OCI-LY7 (cell line): ENCODE results near the gene EIPR1. TPM values are rescaled to one million over a fixed set of nuclear protein-coding genes. Genes with fewer than 3 reads are reported as not detected.

ENCODE experiments used
- BruUV-seq: library from RNA; stranded (reverse); fragments of 400-500 nt; replicated peaks from 2 replicates; lab custom pipeline; 2021; lab: Mats Ljungman, UMichigan
- CTCF ChIA-PET: fragments of 300-600 bp; sonication (Branson Sonifier 250); formaldehyde crosslinking; loops from one replicate; lab custom pipeline; 2022; ENCODE audit warnings: antibody characterized with exemption; ENCODE audit not compliant: unreplicated experiment; lab: Charles Lee
- POLR2A ChIA-PET: fragments of 300-600 bp; sonication (Branson Sonifier 250); formaldehyde crosslinking; loops from one replicate; lab custom pipeline; 2022; ENCODE audit warnings: antibody characterized with exemption; lab: Charles Lee
- DNase-seq: peaks from one replicate; pipeline ENCODE4 v3.0.0-alpha.2; 2015; ENCODE audit warnings: low spot score
- H2AFZ ChIP-seq: fragments of 200-600 bp; sonication (generic), shearing (Covaris generic); 2 replicates; pipeline ENCODE4 v1.6.1; 2014; ENCODE audit warnings: mild to moderate bottlenecking, antibody characterized with exemption, low read length, moderate library complexity
- H3K27ac ChIP-seq: fragments of 200-600 bp; sonication (generic); 2 replicates; pipeline ENCODE4 v1.5.1; 2014; ENCODE audit warnings: mixed run types, low read depth, mild to moderate bottlenecking, moderate library complexity, low read length, inconsistent platforms; ENCODE audit not compliant: poor library complexity, severe bottlenecking
- H3K36me3 ChIP-seq: fragments of 200-600 bp; sonication (generic); 2 replicates; pipeline ENCODE4 v1.6.1; 2014; ENCODE audit warnings: mild to moderate bottlenecking, antibody characterized with exemption, low read length, moderate library complexity, mixed read lengths; ENCODE audit not compliant: insufficient read depth
- H3K4me1 ChIP-seq: fragments of 200-600 bp; sonication (generic); 2 replicates; pipeline ENCODE4 v1.5.1; 2014; ENCODE audit warnings: mild to moderate bottlenecking, low read length; ENCODE audit not compliant: insufficient read depth, poor library complexity, severe bottlenecking
- H3K4me2 ChIP-seq: fragments of 200-600 bp; sonication (generic); 2 replicates; pipeline ENCODE4 v1.6.1; 2014; ENCODE audit warnings: mild to moderate bottlenecking, low read length
- H3K4me3 ChIP-seq: fragments of 200-600 bp; sonication (generic); 2 replicates; pipeline ENCODE4 v1.5.1; 2014; ENCODE audit warnings: mild to moderate bottlenecking, low read depth, low read length; ENCODE audit not compliant: poor library complexity, severe bottlenecking
- H3K79me2 ChIP-seq: fragments of 200-600 bp; sonication (generic); 2 replicates; pipeline ENCODE4 v1.6.1; 2016; ENCODE audit warnings: low read depth, mild to moderate bottlenecking, low read length, moderate library complexity, mixed read lengths; ENCODE audit not compliant: insufficient read depth
- H3K9me2 ChIP-seq: fragments of 200-600 bp; sonication (generic); 2 replicates; pipeline ENCODE4 v1.6.1; 2016; ENCODE audit warnings: mild to moderate bottlenecking, low read length, mixed read lengths; ENCODE audit not compliant: insufficient read depth
- H3K9me3 ChIP-seq: fragments of 200-600 bp; sonication (generic); 2 replicates; pipeline ENCODE4 v1.6.1; 2014; ENCODE audit warnings: mild to moderate bottlenecking, mixed run types, low read length, mixed read lengths
- H4K20me1 ChIP-seq: fragments of 200-600 bp; sonication (generic); 2 replicates; pipeline ENCODE4 v1.6.1; 2014; ENCODE audit warnings: mild to moderate bottlenecking, antibody characterized with exemption, low read length, moderate library complexity, mixed read lengths; ENCODE audit not compliant: insufficient read depth
- CTCF ChIP-seq: fragments of 200-600 bp; sonication (generic); conservative IDR thresholded peaks from 2 replicates; pipeline ENCODE4 v1.5.1; 2014; ENCODE audit warnings: mild to moderate bottlenecking, antibody characterized with exemption, low read length, moderate library complexity, mixed read lengths
- EZH2phosphoT487 ChIP-seq: fragments of 200-600 bp; sonication (generic); IDR thresholded peaks from 2 replicates; pipeline ENCODE4 v1.6.1; 2018; ENCODE audit warnings: low read depth, borderline replicate concordance, mild to moderate bottlenecking, mixed run types, antibody characterized with exemption, low read length, moderate library complexity, mixed read lengths
- intact Hi-C: fragments of 100-400 bp; cut with micrococcal nuclease; formaldehyde crosslinking; loops from one replicate; pipeline ENCODE4 v1.10.0; 2022; ENCODE audit not compliant: unreplicated experiment
- total RNA-seq, 2 experiments: library from RNA; depleted of rRNA in 1 of 2; stranded (reverse); fragments of >200 nt in 1 of 2; shearing (Covaris generic) in 1 of 2; gene quantifications; 2 replicates each; pipeline ENCODE4 v1.2.3, GENCODE V29; 2014 to 2022

Gene EIPR1
- total RNA-seq, 2 experiments from 2014 or later: 60.5 to 61.7 TPM

DNA sequence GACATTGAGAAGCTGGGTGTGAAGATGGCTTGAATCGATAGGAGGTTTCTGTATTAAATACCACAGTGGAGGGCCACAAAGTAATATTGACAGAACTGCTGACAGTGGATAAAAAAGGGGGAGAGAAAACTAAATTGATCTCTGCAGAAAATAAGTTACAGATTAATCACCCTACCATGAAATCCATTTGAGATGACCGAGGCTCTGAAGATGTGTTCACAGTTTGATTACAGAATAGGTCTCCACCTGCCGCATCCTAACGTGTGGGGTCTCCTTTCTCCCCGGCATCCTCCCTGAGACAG, 165.6 kb downstream of the EIPR1 start:
- intact Hi-C loops: no loop called here
- ChIA-PET POLR2A (no interaction called here), CTCF (no interaction called here)
- TF ChIP-seq EZH2phosphoT487 (no peak), CTCF (no peak)
- no peak overlapping the region for H2AFZ ChIP-seq
- no peak overlapping the region for H3K4me3 ChIP-seq
- H3K9me2 ChIP-seq: no peaks in the 10 kb centered on the region
- no peak overlapping the region for H3K27ac ChIP-seq
- no TSS peak for BruUV-seq
- no peaks in the 10 kb centered on the region for H4K20me1 ChIP-seq
- DNase-seq: no peak
- no peak overlapping the region for H3K4me2 ChIP-seq
- peaks cover 6% of the 10 kb centered on the region; the same call in 1 of the 2 replicates for H3K36me3 ChIP-seq
- no peaks in the 10 kb centered on the region for H3K9me3 ChIP-seq
- H3K4me1 ChIP-seq: no peaks in the 10 kb centered on the region
- H3K79me2 ChIP-seq: no peaks in the 10 kb centered on the region

GRCh38 chr2:3211256-3212060, 166.2 kb downstream of the EIPR1 start:
- Histone ChIP-seq H3K9me2 (no peaks in the 10 kb centered on the region), H3K4me3 (no peak overlapping the region), H3K4me1 (no peaks in the 10 kb centered on the region), H3K36me3 (peaks cover 6% of the 10 kb centered on the region; the same call in 1 of the 2 replicates), H3K4me2 (no peak overlapping the region), H4K20me1 (no peaks in the 10 kb centered on the region), H3K27ac (no peak overlapping the region), H3K9me3 (no peaks in the 10 kb centered on the region), H2AFZ (no peak overlapping the region), H3K79me2 (no peaks in the 10 kb centered on the region)
- no TSS peak for BruUV-seq
- CTCF ChIA-PET: no interaction called here
- intact Hi-C loops: no loop called here
- DNase-seq: no peak
- POLR2A ChIA-PET: no interaction called here
- TF ChIP-seq CTCF: no peak
- TF ChIP-seq EZH2phosphoT487: no peak

DNA sequence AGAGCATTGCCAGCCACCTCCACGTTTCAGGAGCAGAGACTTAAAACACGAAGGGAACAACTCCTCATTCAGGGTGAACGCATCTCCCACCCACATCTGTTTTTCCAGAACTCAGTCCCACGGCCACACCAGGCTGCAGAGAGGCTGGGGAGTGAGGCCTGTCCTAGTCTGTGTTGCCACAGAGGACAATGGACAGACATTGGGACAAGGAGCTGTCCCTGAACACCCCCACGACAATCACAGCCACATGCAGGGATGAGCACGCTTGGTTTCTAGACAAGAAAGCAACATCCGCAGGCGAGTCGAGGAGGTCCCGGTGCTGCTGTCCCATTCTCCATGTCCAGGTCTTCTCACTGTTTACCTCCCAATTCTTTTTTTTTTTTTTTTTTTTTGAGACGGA, 167.4 kb downstream of the EIPR1 start:
- no peaks in the 10 kb centered on the region for H3K9me2 ChIP-seq
- DNase-seq: no peak
- no peak overlapping the region for H2AFZ ChIP-seq
- H4K20me1 ChIP-seq: no peaks in the 10 kb centered on the region
- BruUV-seq: no TSS peak
- POLR2A ChIA-PET: no interaction called here
- no peak overlapping the region for H3K27ac ChIP-seq
- CTCF ChIA-PET: no interaction called here
- H3K4me3 ChIP-seq: no peak overlapping the region
- intact Hi-C loops: no loop called here
- H3K36me3 ChIP-seq: peaks cover 15% of the 10 kb centered on the region
- H3K79me2 ChIP-seq: no peaks in the 10 kb centered on the region
- H3K4me1 ChIP-seq: no peaks in the 10 kb centered on the region
- H3K9me3 ChIP-seq: no peaks in the 10 kb centered on the region
- H3K4me2 ChIP-seq: no peak overlapping the region
- TF ChIP-seq CTCF (no peak), EZH2phosphoT487 (no peak)
